A673 (cell line): Measurements from ENCODE around the gene ANO1. TPM values are rescaled to one million over a fixed set of nuclear protein-coding genes. Genes with fewer than 3 reads are reported as not detected.

Source experiments
- BruUV-seq: library from RNA; stranded (reverse); fragments of 400-500 nt; replicated peaks from 2 replicates; lab custom pipeline; 2021; lab: Mats Ljungman, UMichigan
- CTCF ChIA-PET: fragments of 300-600 bp; sonication (Branson Sonifier 250); formaldehyde crosslinking; loops from one replicate; lab custom pipeline; 2022; ENCODE audit warnings: antibody characterized with exemption; lab: Charles Lee
- POLR2A ChIA-PET: fragments of 300-600 bp; sonication (Branson Sonifier 250); formaldehyde crosslinking; loops from one replicate; lab custom pipeline; 2022; ENCODE audit warnings: antibody characterized with exemption; ENCODE audit not compliant: low non-redundant PET; lab: Charles Lee
- DNase-seq: peaks from one replicate; pipeline ENCODE4 v3.0.0-alpha.2; 2015; ENCODE audit warnings: low spot score
- H3K27ac ChIP-seq: fragments of 200-600 bp; sonication (generic); 2 replicates; pipeline ENCODE4 v1.5.1; 2016; ENCODE audit warnings: mixed run types, low read depth, mild to moderate bottlenecking, mixed read lengths, antibody characterized with exemption, low read length; ENCODE audit not compliant: poor library complexity, severe bottlenecking
- H3K27me3 ChIP-seq: fragments of 200-600 bp; sonication (generic); replicated peaks from 2 replicates; pipeline ENCODE4 v1.6.1; 2017; ENCODE audit warnings: mixed run types, low read depth, mild to moderate bottlenecking, mixed read lengths, antibody characterized with exemption, low read length; ENCODE audit not compliant: insufficient read depth, poor library complexity
- H3K36me3 ChIP-seq: fragments of 200-600 bp; sonication (generic); 2 replicates; pipeline ENCODE4 v1.6.1; 2016; ENCODE audit warnings: mixed run types, mild to moderate bottlenecking, mixed read lengths, antibody characterized with exemption, low read length; ENCODE audit not compliant: insufficient read depth, poor library complexity, severe bottlenecking
- H3K4me1 ChIP-seq: fragments of 200-600 bp; sonication (generic); 2 replicates; pipeline ENCODE4 v1.6.1; 2017; ENCODE audit warnings: mixed run types, mild to moderate bottlenecking, mixed read lengths, antibody characterized with exemption, low read length; ENCODE audit not compliant: insufficient read depth, poor library complexity, severe bottlenecking
- H3K4me3 ChIP-seq: fragments of 200-600 bp; sonication (generic); 2 replicates; pipeline ENCODE4 v1.5.1; 2016; ENCODE audit warnings: low read depth, mixed run types, mild to moderate bottlenecking, mixed read lengths, low read length; ENCODE audit not compliant: poor library complexity, severe bottlenecking
- H3K9me3 ChIP-seq: fragments of 200-600 bp; sonication (generic); 2 replicates; pipeline ENCODE4 v1.6.1; 2016; ENCODE audit warnings: mixed run types, low read depth, mild to moderate bottlenecking, mixed read lengths, antibody characterized with exemption, low read length; ENCODE audit not compliant: poor library complexity, severe bottlenecking
- EZH2 ChIP-seq: fragments of 200-600 bp; sonication (generic); IDR thresholded peaks from 2 replicates; pipeline ENCODE4 v1.6.1; 2017; ENCODE audit warnings: borderline replicate concordance, low read depth, mild to moderate bottlenecking, mixed read lengths, antibody characterized with exemption, low read length; ENCODE audit not compliant: poor library complexity, severe bottlenecking
- intact Hi-C: fragments of 100-400 bp; cut with micrococcal nuclease; formaldehyde crosslinking; loops from one replicate; pipeline ENCODE4 v1.10.0; 2022; ENCODE audit not compliant: unreplicated experiment
- total RNA-seq: library from RNA; stranded (reverse); gene quantifications from 2 replicates; pipeline ENCODE4 v1.2.3, GENCODE V29; 2021
- TF ChIP-seq, protein P1 (sequence below): fragments of 300-800, 200-600 bp; sonication (generic); conservative IDR thresholded peaks from 2 replicates; pipeline ENCODE4 v1.5.1; 2017; ENCODE audit warnings: low read depth, mild to moderate bottlenecking, antibody characterized with exemption, low read length, moderate library complexity, mixed read lengths

Gene ANO1
- total RNA-seq, 1 experiment from 2014 or later: 0.90 TPM

DNA sequence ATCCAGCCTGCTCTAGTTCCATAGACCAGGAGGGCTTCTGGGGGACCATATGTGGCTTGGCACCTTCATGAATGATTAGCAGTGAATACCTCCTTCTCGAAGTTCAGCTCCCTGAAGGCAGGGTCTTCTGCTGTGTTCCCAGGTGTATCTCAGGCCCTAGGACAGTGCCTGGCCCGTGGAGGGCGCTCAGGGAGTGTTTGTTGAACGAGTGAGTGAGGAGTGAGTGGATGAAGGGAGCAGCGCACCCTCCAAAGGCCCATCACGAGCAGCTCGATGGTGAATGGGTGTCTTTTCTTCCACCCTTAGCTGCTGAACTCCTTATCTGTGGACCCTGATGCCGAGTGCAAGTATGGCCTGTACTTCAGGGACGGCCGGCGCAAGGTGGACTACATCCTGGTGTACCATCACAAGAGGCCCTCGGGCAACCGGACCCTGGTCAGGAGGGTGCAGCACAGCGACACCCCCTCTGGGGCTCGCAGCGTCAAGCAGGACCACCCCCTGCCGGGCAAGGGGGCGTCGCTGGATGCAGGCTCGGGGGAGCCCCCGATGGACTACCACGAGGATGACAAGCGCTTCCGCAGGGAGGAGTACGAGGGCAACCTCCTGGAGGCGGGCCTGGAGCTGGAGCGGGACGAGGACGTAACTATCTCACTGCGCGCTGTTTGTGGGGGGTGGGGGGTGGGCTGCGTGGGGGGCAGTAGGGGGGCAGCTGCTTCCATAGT lies 9.5 kb downstream of the ANO1 start:
- ChIA-PET POLR2A (no interaction called here), CTCF (no interaction called here)
- BruUV-seq: no TSS peak
- no peaks in the 10 kb centered on the region for H3K27me3 ChIP-seq
- no peak overlapping the region for H3K27ac ChIP-seq
- DNase-seq: peak; percentile 26
- peaks cover 12% of the 10 kb centered on the region for H3K4me1 ChIP-seq
- H3K36me3 ChIP-seq: no peaks in the 10 kb centered on the region
- intact Hi-C loops: loop anchor here (10.0 kb wide), 1 partner anchor 107 kb away; no protein-coding TSS in a partner anchor
- TF ChIP-seq, protein P1, sequence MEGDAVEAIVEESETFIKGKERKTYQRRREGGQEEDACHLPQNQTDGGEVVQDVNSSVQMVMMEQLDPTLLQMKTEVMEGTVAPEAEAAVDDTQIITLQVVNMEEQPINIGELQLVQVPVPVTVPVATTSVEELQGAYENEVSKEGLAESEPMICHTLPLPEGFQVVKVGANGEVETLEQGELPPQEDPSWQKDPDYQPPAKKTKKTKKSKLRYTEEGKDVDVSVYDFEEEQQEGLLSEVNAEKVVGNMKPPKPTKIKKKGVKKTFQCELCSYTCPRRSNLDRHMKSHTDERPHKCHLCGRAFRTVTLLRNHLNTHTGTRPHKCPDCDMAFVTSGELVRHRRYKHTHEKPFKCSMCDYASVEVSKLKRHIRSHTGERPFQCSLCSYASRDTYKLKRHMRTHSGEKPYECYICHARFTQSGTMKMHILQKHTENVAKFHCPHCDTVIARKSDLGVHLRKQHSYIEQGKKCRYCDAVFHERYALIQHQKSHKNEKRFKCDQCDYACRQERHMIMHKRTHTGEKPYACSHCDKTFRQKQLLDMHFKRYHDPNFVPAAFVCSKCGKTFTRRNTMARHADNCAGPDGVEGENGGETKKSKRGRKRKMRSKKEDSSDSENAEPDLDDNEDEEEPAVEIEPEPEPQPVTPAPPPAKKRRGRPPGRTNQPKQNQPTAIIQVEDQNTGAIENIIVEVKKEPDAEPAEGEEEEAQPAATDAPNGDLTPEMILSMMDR: no peak; the same call in none of the 2 replicates
- TF ChIP-seq EZH2: no peak
- H3K4me3 ChIP-seq: no peak overlapping the region
- no peaks in the 10 kb centered on the region for H3K9me3 ChIP-seq

DNA sequence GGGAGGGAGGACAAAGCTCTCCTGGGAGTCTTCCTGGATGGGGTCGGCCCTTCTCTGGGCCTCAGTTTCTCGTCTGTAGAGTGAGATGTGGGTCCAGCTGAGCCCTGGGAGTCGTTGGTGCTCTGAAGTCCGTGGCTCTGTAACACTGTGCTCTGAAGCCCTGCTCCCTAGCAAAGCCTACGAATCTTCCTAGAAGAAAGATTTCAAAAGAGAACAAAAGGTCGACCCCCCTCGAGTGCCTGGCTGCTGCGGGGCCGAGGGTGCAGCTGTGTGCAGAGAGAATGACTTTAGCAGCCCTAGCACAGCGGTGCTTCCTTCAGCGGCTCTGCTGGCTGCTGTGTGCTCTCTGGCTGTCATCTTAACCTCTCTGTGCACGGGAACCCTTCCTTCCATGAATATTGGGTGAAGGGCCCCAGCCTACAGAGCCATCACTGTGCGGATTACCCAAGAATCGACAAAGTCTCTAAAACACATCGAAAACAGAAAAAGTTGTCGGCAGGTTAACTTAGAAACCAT lies 10.7 kb downstream of the ANO1 start:
- TF ChIP-seq, protein P1: no peak
- TF ChIP-seq EZH2: no peak
- no peaks in the 10 kb centered on the region for H3K9me3 ChIP-seq
- ChIA-PET POLR2A (no interaction called here), CTCF (no interaction called here)
- BruUV-seq: no TSS peak
- no peaks in the 10 kb centered on the region for H3K27me3 ChIP-seq
- no peak for DNase-seq
- H3K4me3 ChIP-seq: no peak overlapping the region
- intact Hi-C loops: loop anchor here (10.0 kb wide), 1 partner anchor 106 kb away; no protein-coding TSS in a partner anchor
- H3K36me3 ChIP-seq: no peaks in the 10 kb centered on the region
- no peak overlapping the region for H3K27ac ChIP-seq
- peaks cover 12% of the 10 kb centered on the region for H3K4me1 ChIP-seq

DNA sequence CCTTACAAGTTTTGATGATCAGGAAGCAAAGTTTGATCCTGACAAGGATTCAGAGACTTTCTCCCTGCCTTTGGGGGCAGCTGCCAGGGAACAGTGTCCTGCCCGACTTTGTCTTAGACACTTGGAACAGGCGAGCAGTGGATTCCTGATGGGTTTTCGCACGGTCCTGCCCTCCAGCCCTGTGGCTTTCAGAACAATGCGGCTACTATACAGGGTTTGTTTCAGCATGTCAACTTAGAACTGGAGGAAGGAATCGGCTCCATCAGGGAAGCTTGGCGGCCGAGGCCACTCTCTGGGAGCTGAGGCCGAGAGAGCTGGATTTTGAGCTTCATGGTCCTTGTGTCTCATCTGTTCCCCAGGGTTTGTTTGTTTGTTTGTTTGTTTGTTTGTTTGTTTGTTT lies 11.5 kb downstream of the ANO1 start:
- no TSS peak for BruUV-seq
- POLR2A ChIA-PET: no interaction called here
- no peak overlapping the region for H3K27ac ChIP-seq
- H3K9me3 ChIP-seq: no peaks in the 10 kb centered on the region
- DNase-seq: no peak
- TF ChIP-seq EZH2: no peak
- TF ChIP-seq, protein P1: no peak
- CTCF ChIA-PET: no interaction called here
- H3K4me1 ChIP-seq: peaks cover 12% of the 10 kb centered on the region
- intact Hi-C loops: loop anchor here (10.0 kb wide), 1 partner anchor 105 kb away; no protein-coding TSS in a partner anchor
- H3K27me3 ChIP-seq: no peaks in the 10 kb centered on the region
- H3K36me3 ChIP-seq: no peaks in the 10 kb centered on the region
- H3K4me3 ChIP-seq: no peak overlapping the region
